ENCODE measurements around the gene PPP2R3B.
A peak's percentile ranks its signal among the peaks of the same experiment; 100 is the strongest.

PPP2R3B gene

DNA sequence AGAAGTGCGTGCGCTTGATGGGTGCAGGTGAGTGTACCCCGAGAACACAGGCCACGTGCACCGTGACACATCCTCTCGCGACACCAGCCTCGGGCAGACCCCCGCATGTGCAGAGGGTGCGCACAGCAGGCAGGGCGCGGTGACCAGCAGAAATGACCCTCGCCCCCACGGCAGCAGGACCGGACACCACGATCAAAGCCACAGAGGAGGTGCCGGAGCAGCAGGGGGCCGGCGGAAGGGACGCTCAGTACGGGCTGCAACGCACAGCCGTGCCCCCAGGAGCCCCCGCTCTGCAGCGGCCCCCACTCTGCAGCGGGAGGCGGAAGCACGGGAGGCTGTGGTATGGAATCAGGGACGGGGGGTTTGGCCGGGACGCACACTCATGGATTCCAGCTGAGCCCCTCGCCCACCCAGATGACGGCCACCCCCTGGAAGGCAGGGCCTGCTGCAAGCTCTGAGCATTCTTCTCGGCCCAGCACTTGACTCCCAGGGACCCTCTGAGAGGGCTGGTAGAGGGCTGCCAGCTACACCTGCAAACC lies 17.1 kb downstream of the PPP2R3B start:
- DNase-seq: no peak

- no peak for DNase-seq
Measured at GRCh38 chrX:368811-369562, 17.7 kb downstream of the PPP2R3B start.

DNA sequence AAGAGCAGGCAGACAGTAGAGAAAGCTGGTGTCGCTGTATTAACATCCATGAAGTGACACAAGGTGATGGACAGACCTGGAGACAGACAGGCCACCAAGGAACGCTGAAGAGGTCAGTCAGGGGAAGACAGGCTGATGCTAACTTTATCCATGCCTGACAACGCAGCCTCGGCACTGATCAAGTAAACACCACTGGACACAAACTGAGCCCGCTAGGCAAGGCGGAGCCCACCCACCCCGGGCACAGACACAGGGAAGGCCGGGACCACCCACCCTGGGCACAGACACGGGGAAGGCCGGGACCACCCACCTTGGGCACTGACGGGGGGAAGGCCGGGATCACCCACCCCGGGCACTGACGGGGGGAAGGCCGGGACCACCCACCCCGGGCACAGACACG lies 18.8 kb downstream of the PPP2R3B start:
- no peak for DNase-seq

DNA sequence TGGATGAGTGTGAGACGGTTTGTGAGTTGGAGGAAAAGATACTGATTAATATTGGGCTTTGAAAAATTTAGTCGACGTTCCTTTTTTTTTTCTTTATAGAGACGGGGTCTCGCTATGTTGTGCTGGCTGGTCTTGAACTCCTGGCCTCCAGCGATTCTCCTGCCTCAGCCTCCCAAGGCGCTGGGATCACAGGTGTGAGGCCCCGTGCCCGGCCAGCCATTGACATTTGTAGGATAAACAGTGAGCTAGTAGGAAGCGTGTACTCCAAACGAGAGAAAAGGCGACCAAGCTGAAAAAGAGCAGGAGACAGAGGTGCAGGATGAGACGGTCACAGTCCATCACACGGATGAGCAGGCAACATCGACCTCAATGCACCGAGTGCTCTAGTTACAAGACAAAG lies 19.4 kb downstream of the PPP2R3B start:
- no peak for DNase-seq

- DNase-seq: no peak
Measured at GRCh38 chrX:363621-364375, 22.9 kb downstream of the PPP2R3B start.

- DNase-seq: no peak
Measured at GRCh38 chrX:362937-363620, 23.6 kb downstream of the PPP2R3B start.

DNA sequence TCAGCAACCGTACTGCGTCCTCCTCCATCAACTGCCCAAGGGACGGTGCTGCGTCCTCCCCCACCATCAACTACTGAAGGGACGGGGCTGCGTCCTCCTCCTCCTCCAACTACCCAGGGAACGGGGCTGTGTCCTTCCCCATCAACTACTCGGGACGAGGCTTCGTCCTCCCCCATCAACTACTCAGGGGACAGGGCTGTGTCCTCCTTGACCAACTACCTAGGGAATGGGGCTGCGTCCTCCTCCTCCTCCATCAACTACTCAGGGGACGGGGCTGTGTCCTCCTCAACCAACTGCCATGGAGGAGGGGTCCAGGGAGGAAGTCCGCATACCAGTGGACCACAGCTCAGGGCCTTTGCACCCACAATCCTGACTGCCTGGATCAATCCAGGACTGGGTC lies 24.4 kb downstream of the PPP2R3B start:
- DNase-seq: no peak

GRCh38 chrX:361231-362145 lies 25.2 kb downstream of the PPP2R3B start:
- DNase-seq: no peak

DNA sequence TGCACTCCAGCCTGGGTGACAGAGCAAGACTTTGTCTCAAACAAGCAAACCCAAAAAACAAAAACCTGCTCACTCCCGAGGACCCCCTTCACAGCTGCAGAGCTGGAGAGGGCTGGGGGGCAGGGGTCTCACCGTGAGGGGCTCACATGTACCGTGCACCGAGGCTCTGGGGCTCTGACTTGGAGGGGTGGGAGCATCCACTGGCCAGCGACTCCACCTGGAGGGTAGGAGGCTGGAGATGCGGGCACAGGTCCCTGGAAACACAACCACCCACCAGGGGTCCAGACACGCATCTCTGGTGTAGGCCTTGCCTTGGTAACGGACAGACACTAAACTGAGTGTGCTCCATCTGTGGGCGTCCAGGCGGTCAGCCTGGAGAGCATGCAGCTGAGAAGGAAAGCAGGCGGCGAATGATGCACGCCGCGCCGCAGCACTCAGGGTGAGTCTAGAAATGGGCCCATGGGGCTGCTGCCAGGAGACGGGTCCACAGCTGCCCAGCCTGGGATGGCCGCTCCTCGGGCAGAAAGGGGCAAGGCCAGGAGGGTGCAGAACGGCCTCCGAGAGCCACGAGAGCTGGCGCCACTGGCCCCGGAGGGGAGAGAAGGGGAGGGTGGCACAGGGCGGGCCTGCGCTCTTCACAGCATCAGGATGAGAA lies 26.1 kb downstream of the PPP2R3B start:
- no peak for DNase-seq

GRCh38 chrX:358651-359143 lies 28.0 kb downstream of the PPP2R3B start:
- no peak for DNase-seq

DNA sequence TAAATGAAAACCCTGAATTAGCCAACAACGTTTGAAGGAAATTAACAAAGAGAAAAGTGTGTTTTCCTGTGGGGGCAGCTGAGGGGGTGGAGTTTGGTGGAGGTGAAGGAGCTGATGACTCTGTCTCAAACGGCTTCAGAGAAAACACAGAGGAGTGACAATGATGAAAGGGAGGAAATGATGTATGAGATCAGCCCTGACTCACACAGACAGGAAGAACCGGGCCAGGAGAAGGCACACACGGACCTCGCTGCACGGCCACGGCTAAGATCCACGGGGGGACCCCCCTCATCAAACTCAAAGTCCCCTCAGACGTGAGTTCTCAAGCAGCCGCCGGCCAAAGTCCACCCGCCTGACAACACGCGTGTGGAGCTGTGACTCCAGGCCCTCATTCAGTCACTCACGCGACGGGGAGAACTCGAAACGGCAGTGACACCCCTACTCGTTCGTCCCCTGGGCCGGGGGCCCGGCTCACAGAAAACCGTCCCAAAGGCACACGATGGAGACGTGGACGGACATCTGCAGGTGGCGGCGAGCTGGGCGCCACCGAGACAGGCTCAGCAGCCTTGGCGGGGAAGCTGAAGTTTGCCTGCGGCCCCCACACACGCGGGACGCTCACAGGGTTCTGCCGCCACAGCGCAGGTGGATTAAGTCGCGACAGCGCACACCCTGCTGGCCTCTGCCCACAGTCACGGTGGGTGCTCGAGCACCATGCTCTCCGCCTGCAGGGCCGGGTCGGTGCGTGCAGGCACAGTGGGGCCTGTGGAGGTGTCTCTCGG lies 28.8 kb downstream of the PPP2R3B start:
- DNase-seq: peak; percentile 47

- DNase-seq: no peak
Measured at GRCh38 chrX:357035-357692, 29.5 kb downstream of the PPP2R3B start.

GRCh38 chrX:356385-357034 lies 30.2 kb downstream of the PPP2R3B start:
- no peak for DNase-seq

- DNase-seq: no peak
Measured at GRCh38 chrX:355329-356050, 31.2 kb downstream of the PPP2R3B start.

- DNase-seq: no peak
Measured at GRCh38 chrX:353566-354535, 32.9 kb downstream of the PPP2R3B start.

DNA sequence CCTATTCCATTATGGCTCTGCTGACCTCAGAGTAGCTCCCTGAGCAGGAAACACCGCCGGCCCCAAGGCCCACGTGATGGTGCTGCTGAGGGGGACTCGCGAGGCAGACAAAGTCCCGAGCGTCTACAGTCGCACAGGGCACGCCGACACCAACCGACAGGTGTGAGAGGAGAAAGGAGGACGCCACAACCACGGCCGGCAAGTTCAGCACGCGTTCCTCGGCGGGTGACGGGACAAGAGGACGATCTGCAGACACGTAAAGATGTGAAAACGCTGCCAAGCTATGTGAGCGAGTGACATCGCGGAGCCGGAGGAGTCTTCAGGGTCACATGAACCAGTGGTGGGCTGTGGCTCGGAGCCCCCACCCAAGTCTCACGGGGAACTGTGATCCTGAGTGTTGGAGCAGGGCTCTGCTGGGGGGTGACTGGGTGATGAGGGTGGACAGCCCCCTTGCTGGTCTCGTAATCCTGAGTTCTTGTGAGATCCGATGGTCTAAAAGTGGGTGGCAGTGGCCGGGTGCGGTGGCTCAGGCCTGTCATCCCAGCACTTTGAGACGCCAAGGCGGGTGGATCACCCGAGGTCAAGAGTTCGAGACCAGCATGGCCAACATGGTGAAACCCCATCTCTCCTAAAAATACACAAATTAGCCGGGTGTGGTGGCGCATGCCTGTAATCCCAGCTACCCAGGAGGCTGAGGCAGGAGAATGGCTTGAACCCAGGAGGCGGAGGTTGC lies 34.0 kb downstream of the PPP2R3B start:
- DNase-seq: no peak

DNA sequence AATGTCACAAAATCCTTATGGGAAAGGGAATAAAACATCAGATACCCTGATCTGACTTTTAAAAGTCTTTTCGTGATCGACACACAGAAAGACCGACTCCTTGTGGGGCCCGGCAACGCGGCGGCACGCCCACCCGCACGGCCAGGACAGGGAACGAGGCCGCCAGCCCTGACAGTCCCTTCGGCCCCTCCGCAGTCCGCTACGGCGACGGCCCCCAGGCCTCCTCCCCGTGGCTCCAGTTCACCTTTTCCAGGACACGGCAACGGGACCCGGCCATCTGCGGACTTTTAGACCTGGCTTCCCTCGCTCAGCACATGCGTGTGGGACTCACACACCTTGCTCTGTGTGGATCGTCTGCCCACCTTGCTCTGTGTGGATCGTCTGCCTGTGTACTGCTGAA lies 34.5 kb downstream of the PPP2R3B start:
- no peak for DNase-seq

Measured in activated CD8-positive, alpha-beta memory T cell treated with anti-CD3 and anti-CD28 coated beads, Interleukin-2, amount 50 U/mL, for 4 hours (primary cell).